ENCODE measurements around the gene TMEM270.

- TF ChIP-seq EZH2 (IDR thresholded peaks at IDR 0.05; ENCODE audit: borderline replicate concordance, insufficient read depth, low read depth, low read length, poor library complexity, severe bottlenecking) (no peak), CTCF (IDR thresholded peaks at IDR 0.05) (no peak)
These were observed 346 bp downstream of the TMEM270 start for GRCh38 chr7:73861305-73861704.

Data from B cell (primary cell).